Smooth muscle cell (in vitro differentiated cells): ENCODE measurements around the gene CHD6. TPM values are rescaled to one million over a fixed set of nuclear protein-coding genes. Genes with fewer than 3 reads are reported as not detected.

Source experiments
- DNase-seq: peaks from one replicate; lab custom pipeline; 2025; ENCODE audit not compliant: unreplicated experiment; lab: John Stamatoyannopoulos, UW
- H2AFZ ChIP-seq: fragments of 200-600 bp; sonication (generic); 2 replicates; pipeline ENCODE4 v1.6.0; 2016; ENCODE audit warnings: antibody characterized with exemption, low read depth, mild to moderate bottlenecking
- H3F3A ChIP-seq: fragments of 200-600 bp; sonication (generic); 2 replicates; pipeline ENCODE4 v1.6.0; 2017; ENCODE audit warnings: antibody characterized with exemption, low read depth
- H3K27ac ChIP-seq: fragments of 200-600 bp; sonication (generic); 2 replicates; pipeline ENCODE4 v1.5.1; 2016; ENCODE audit warnings: low read depth, mild to moderate bottlenecking
- H3K27me3 ChIP-seq: fragments of 200-600 bp; sonication (generic); 2 replicates; pipeline ENCODE4 v1.6.1; 2016; ENCODE audit warnings: low read depth, mild to moderate bottlenecking
- H3K36me3 ChIP-seq: fragments of 200-600 bp; sonication (generic); 2 replicates; pipeline ENCODE4 v1.5.1; 2016; ENCODE audit warnings: low read depth
- H3K4me1 ChIP-seq: fragments of 200-600 bp; sonication (generic); 2 replicates; pipeline ENCODE4 v1.5.1; 2016; ENCODE audit warnings: low read depth
- H3K4me2 ChIP-seq: fragments of 200-600 bp; sonication (generic); 2 replicates; pipeline ENCODE4 v1.6.0; 2016; ENCODE audit warnings: mild to moderate bottlenecking
- H3K4me3 ChIP-seq: fragments of 200-600 bp; sonication (generic); 2 replicates; pipeline ENCODE4 v1.5.1; 2016; ENCODE audit warnings: mild to moderate bottlenecking
- H3K79me2 ChIP-seq: fragments of 200-600 bp; sonication (generic); 2 replicates; pipeline ENCODE4 v1.6.0; 2016; ENCODE audit warnings: low read depth, mild to moderate bottlenecking
- H3K9ac ChIP-seq: fragments of 200-600 bp; sonication (generic); 2 replicates; pipeline ENCODE4 v1.6.0; 2016; ENCODE audit warnings: low read depth
- H3K9me3 ChIP-seq: fragments of 200-600 bp; sonication (generic); replicated peaks from 2 replicates; pipeline ENCODE4 v1.5.1; 2016; ENCODE audit warnings: low read depth
- H4K20me1 ChIP-seq: fragments of 200-600 bp; sonication (generic); 2 replicates; pipeline ENCODE4 v1.6.0; 2016; ENCODE audit warnings: low read depth
- WGBS: methylation state at CpG from one replicate; pipeline ENCODE4 v1.1.7; 2016; ENCODE audit warnings: low lambda C conversion rate; 5-methylcytosine and 5-hydroxymethylcytosine counted together
- polyA plus RNA-seq: library from polyadenylated mRNA; unstranded; fragments of >200 nt; fragmentation: Nextera tagmentation; extraction: Ambion mirVana; gene quantifications from 2 replicates; pipeline ENCODE4 v1.2.1, GENCODE V29; 2016
- total RNA-seq: library from RNA; depleted of rRNA; stranded (reverse); fragments of >200 nt; gene quantifications from 2 replicates; pipeline ENCODE4 v1.2.3, GENCODE V29; 2014
- TF ChIP-seq, protein P1 (sequence below): fragments of 200-600 bp; sonication (generic); IDR thresholded peaks from 2 replicates; pipeline ENCODE4 v1.5.1; 2017; ENCODE audit warnings: borderline replicate concordance, mild to moderate bottlenecking, antibody characterized with exemption; ENCODE audit not compliant: insufficient read depth, poor library complexity, severe bottlenecking

Gene CHD6, protein sequence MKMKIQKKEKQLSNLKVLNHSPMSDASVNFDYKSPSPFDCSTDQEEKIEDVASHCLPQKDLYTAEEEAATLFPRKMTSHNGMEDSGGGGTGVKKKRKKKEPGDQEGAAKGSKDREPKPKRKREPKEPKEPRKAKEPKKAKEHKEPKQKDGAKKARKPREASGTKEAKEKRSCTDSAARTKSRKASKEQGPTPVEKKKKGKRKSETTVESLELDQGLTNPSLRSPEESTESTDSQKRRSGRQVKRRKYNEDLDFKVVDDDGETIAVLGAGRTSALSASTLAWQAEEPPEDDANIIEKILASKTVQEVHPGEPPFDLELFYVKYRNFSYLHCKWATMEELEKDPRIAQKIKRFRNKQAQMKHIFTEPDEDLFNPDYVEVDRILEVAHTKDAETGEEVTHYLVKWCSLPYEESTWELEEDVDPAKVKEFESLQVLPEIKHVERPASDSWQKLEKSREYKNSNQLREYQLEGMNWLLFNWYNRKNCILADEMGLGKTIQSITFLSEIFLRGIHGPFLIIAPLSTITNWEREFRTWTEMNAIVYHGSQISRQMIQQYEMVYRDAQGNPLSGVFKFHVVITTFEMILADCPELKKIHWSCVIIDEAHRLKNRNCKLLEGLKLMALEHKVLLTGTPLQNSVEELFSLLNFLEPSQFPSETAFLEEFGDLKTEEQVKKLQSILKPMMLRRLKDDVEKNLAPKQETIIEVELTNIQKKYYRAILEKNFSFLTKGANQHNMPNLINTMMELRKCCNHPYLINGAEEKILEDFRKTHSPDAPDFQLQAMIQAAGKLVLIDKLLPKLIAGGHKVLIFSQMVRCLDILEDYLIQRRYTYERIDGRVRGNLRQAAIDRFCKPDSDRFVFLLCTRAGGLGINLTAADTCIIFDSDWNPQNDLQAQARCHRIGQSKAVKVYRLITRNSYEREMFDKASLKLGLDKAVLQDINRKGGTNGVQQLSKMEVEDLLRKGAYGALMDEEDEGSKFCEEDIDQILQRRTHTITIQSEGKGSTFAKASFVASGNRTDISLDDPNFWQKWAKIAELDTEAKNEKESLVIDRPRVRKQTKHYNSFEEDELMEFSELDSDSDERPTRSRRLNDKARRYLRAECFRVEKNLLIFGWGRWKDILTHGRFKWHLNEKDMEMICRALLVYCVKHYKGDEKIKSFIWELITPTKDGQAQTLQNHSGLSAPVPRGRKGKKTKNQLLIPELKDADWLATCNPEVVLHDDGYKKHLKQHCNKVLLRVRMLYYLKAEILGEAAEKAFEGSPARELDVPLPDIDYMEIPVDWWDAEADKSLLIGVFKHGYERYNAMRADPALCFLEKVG (N-terminal part only)
- total RNA-seq (41.7 and 45.2 TPM in 2 replicates), polyA plus RNA-seq (47.8 and 66.8 TPM in 2 replicates)

DNA sequence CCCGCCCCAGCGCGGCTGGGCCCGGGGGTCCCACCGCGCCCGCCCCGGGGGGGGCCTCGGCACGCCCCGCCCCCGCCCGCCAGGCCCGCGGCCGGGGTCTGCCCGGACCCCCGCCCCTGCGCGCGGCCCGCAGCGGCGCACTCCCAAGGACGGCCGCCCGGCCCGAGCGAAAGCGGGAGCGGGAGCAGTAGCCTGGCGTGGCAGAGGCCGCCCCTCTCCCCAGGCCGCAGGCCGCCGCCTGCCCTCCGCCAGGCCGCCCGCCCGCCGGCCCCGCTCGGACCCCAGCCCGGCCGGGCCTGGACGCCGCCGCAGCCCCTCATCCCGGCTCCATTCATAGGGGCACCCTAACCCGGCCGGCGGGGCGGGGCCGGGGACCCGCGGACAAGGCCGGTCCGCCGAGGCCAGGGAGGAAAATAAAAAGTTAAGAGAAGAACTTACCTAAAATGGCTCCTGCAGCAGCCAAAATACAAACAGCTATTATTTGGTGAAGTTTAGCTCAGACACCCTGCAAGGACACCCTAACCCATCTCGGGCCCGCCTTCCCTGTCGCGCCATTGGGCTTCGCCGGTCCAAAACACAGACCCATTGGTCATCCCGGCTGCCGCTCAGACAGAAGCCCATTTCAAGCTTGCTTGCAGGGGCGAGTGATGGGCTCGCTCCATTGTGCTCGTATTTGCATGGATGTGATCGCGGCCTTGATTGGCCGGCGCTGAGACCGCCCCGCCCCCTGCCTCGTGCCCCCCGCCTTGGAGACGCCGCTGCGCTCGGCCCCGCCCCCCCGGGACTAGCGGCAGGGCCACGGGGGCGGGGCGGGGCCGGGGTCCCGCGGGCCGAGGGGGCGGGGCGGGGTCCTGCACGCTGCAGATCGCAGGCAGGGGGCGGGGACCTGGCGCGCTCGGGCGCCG, at the start of gene CHD6:
Gene CHD6 (minus strand): TSS at position 476 of the 905 bp plus-strand sequence. CDS start 67,040 bp downstream, outside the sequence.
- H3K9ac ChIP-seq, result peak within 1 kb of the TSS; percentile 70
- H3K4me3 ChIP-seq, result peak within 1 kb of the TSS; percentile 73
- H2AFZ ChIP-seq, result peak within 1 kb of the TSS; percentile 88
- TF ChIP-seq, protein P1, sequence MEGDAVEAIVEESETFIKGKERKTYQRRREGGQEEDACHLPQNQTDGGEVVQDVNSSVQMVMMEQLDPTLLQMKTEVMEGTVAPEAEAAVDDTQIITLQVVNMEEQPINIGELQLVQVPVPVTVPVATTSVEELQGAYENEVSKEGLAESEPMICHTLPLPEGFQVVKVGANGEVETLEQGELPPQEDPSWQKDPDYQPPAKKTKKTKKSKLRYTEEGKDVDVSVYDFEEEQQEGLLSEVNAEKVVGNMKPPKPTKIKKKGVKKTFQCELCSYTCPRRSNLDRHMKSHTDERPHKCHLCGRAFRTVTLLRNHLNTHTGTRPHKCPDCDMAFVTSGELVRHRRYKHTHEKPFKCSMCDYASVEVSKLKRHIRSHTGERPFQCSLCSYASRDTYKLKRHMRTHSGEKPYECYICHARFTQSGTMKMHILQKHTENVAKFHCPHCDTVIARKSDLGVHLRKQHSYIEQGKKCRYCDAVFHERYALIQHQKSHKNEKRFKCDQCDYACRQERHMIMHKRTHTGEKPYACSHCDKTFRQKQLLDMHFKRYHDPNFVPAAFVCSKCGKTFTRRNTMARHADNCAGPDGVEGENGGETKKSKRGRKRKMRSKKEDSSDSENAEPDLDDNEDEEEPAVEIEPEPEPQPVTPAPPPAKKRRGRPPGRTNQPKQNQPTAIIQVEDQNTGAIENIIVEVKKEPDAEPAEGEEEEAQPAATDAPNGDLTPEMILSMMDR, result no peak
- DNase-seq, result peak; percentile 93
- WGBS, result under 1% methylated on average over 26 of the region's 102 CpGs
- H3K4me2 ChIP-seq, result peak within 1 kb of the TSS; percentile 87
- peaks cover 44% of the 10 kb centered on the region for H4K20me1 ChIP-seq
- no peaks in the 10 kb centered on the region for H3K27me3 ChIP-seq
- H3K9me3 ChIP-seq, result no peaks in the 10 kb centered on the region
- H3F3A ChIP-seq, result peaks cover 6% of the 10 kb centered on the region
- H3K27ac ChIP-seq, result peak within 1 kb of the TSS; percentile 80
- H3K36me3 ChIP-seq, result no peaks in the 10 kb centered on the region
- H3K4me1 ChIP-seq, result peaks cover 24% of the 10 kb centered on the region
- H3K79me2 ChIP-seq, result peaks cover 44% of the 10 kb centered on the region

GRCh38 chr20:41664584-41664983, 46.4 kb upstream of the CHD6 start:
- no peaks in the 10 kb centered on the region for H3F3A ChIP-seq
- H3K79me2 ChIP-seq, result no peaks in the 10 kb centered on the region
- no peak overlapping the region for H3K27ac ChIP-seq
- TF ChIP-seq, protein P1, result no peak
- H3K9ac ChIP-seq, result no peak overlapping the region
- H3K36me3 ChIP-seq, result no peaks in the 10 kb centered on the region
- DNase-seq, result no peak
- peaks cover 2% of the 10 kb centered on the region for H3K4me1 ChIP-seq
- H2AFZ ChIP-seq, result peak overlapping the region; percentile 49
- H4K20me1 ChIP-seq, result no peaks in the 10 kb centered on the region
- H3K9me3 ChIP-seq, result no peaks in the 10 kb centered on the region
- WGBS, result 59% methylated on average over 5 of the region's 5 CpGs
- peaks cover 12% of the 10 kb centered on the region for H3K27me3 ChIP-seq
- H3K4me2 ChIP-seq, result no peak overlapping the region
- H3K4me3 ChIP-seq, result peak overlapping the region; percentile 13

GRCh38 chr20:41657655-41658054, 39.5 kb upstream of the CHD6 start:
- H3K4me3 ChIP-seq, result no peak overlapping the region
- no peaks in the 10 kb centered on the region for H4K20me1 ChIP-seq
- H3K9me3 ChIP-seq, result no peaks in the 10 kb centered on the region
- TF ChIP-seq, protein P1, result no peak
- no peaks in the 10 kb centered on the region for H3K79me2 ChIP-seq
- H3K27me3 ChIP-seq, result peaks cover 8% of the 10 kb centered on the region
- no peak overlapping the region for H3K4me2 ChIP-seq
- H3K9ac ChIP-seq, result no peak overlapping the region
- 89% methylated on average over 7 of the region's 7 CpGs for WGBS
- H3F3A ChIP-seq, result no peaks in the 10 kb centered on the region
- DNase-seq, result no peak
- H2AFZ ChIP-seq, result no peak overlapping the region
- no peak overlapping the region for H3K27ac ChIP-seq
- no peaks in the 10 kb centered on the region for H3K4me1 ChIP-seq
- H3K36me3 ChIP-seq, result no peaks in the 10 kb centered on the region
